Heart right ventricle (tissue), 16 donors: Measurements from ENCODE around the gene LRIG1. TPM values are rescaled to one million over a fixed set of nuclear protein-coding genes. Genes with fewer than 3 reads are reported as not detected.

ENCODE experiments used
- ATAC-seq, 8 donors: fragments of 200-7000 bp; cut with Tn5 transposase; one replicate each; pipeline ENCODE4 v1.9.1; 2020; ENCODE audit warnings: mild to moderate bottlenecking in 8 of 8, moderate library complexity in 8 of 8, moderate number of reproducible peaks in 1 of 8
- DNase-seq, 2 donors: peaks; one replicate each; pipeline ENCODE4 v3.0.0-alpha.2; 2020
- H3K27ac ChIP-seq, 10 donors: fragments of 200-600 bp; sonication (generic) in 2 of 10; one replicate each; pipeline versions ENCODE4 v1.5.0 to v1.8.0; 2020 to 2022; ENCODE audit warnings: mild to moderate bottlenecking in 3 of 10
- H3K27me3 ChIP-seq, 7 donors: fragments of 200-600 bp; one replicate each; pipeline ENCODE4 v1.8.0; 2021 to 2022; ENCODE audit warnings: mild to moderate bottlenecking in 2 of 7
- H3K36me3 ChIP-seq, 9 donors: fragments of 200-600 bp; sonication (generic) in 1 of 9; one replicate each; pipeline versions ENCODE4 v1.5.0 to v1.8.0; 2020 to 2022; ENCODE audit warnings: mild to moderate bottlenecking in 2 of 9
- H3K4me1 ChIP-seq, 9 donors: fragments of 200-600 bp; sonication (generic) in 1 of 9; one replicate each; pipeline versions ENCODE4 v1.5.0 to v1.8.0; 2020 to 2022; ENCODE audit warnings: mild to moderate bottlenecking in 4 of 9
- H3K4me3 ChIP-seq, 10 donors: fragments of 200-600 bp; sonication (generic) in 2 of 10; one replicate each; pipeline versions ENCODE4 v1.5.0 to v1.8.0; 2020 to 2022; ENCODE audit warnings: mild to moderate bottlenecking in 7 of 10, moderate library complexity in 2 of 10
- H3K9me3 ChIP-seq, 11 donors: fragments of 200-600 bp in 10 of 11; sonication (generic) in 2 of 11; one replicate each; pipeline versions ENCODE4 v1.5.0 to v1.8.0; 2013 to 2022; ENCODE audit warnings: mild to moderate bottlenecking in 2 of 11, control low read depth in 1 of 11, moderate library complexity in 1 of 11
- WGBS, 2 donors: extraction: QIAGEN DNeasy Blood & Tissue Kit; methylation state at CpG; one replicate each; pipeline ENCODE4 v1.1.7; 2013; ENCODE audit warnings: inconsistent platforms in 1 of 2; 5-methylcytosine and 5-hydroxymethylcytosine counted together
- intact Hi-C, 10 donors: fragments of 100-400 bp; cut with DNase I; formaldehyde crosslinking; loops; one replicate each; pipeline versions ENCODE4 v1.11.1 to v1.14.2; 2022
- polyA plus RNA-seq, 2 donors: library from polyadenylated mRNA; stranded (reverse); fragments of 200-250 nt; gene quantifications; one replicate each; pipeline ENCODE4 v1.2.3, GENCODE V29; 2013
- total RNA-seq, 10 donors: library from RNA; stranded (reverse); fragmentation: NEBNext Ultra II Directional in 3 of 10; extraction: Animal tissue kit (Norgen Biotek cat#: 25700) in 3 of 10; gene quantifications; one replicate each; pipeline versions ENCODE4 v1.2.1 to v1.2.4, GENCODE V29; 2021 to 2023
- TF ChIP-seq, protein P1 (sequence below), 9 donors: fragments of 200-600 bp; sonication (generic) in 2 of 9; IDR thresholded peaks; one replicate each; pipeline versions ENCODE4 v1.5.0 to v1.8.0; 2021 to 2022; ENCODE audit warnings: antibody characterized with exemption in 9 of 9, mild to moderate bottlenecking in 5 of 9, moderate library complexity in 1 of 9
- donor health status: Arrhythmogenic right ventricular cardiomyopathy.
- donor health status: ischemic (EF 13 %, LVEDD 7.1; RV severe dilation, severe dysfunction).
- donor health status: healthy with polysubstance abuse.
- donor health status: DM: no; HTN: yes; CAD: no.
- donor health status: DM: no; HTN: no; CAD: no.
- donor health status: ischemic (EF 25% LVEDD 6.9; RV normal size, moderate dysfunction).
- donor health status: ischemic (EF 25% LVEDD 5.7; RV mildly dilated, moderate dysfunction).
- donor health status: healthy.
- donor health status: DM: yes; HTN: yes; CAD: no.
- donor health status: Ischemic cardiomyopathy.
- donor health status: ischemic (EF 35%, LVEDD 5.7; RV mildly dilated, moderate dysfunction).
- donor health status: nonischemic (EF 11% LVEDD 7.7; RV severe dilation, severe dysfunction).
- donor health status: DM: yes; HTN: yes; CAD: no.
- donor health status: PGD.
- donor health status: ischemic (EF 29% LVEDD 5.4; RV normal size, mild dysfunction).
- donor health status: nonischemic (EF 23%, LVEDD 6.1; RV moderate dilation, normal function).

LRIG1 gene
- total and polyA plus RNA-seq, 12 donors = 23.8 to 109 (median 94.2) TPM

DNA sequence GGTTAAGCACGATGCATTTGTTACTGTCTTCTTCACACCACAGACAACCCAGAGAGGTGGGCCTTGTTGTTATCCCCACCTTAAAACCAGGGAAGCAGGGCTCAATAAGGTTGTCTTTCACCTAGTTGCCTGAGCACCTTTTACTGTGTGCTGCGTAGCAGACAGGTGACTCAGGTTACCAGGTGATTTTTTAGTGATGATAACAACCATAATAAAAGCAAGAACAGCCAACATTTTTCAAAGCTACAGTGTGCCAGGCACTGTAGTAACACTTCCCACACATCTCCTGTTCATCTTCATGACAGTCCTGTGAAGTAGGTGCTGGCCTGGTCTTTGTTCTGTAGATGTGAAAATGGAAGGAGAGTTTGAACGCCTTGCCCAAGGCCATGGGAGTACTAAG lies 147.8 kb downstream of the LRIG1 start:
- no peak overlapping the region for H3K4me3 ChIP-seq
- H3K4me1 ChIP-seq = peaks cover 0 to 44% (median 14%) of the 10 kb centered on the region in 9 donors
- peak overlapping the region in 1 of 10 donors; percentile 15 for H3K27ac ChIP-seq
- no peaks in the 10 kb centered on the region for H3K9me3 ChIP-seq
- intact Hi-C loops = no loop called here
- 98% methylated on average over 3 of the region's 3 CpGs for WGBS, 2 donors
- DNase-seq = no peak
- TF ChIP-seq, protein P1, sequence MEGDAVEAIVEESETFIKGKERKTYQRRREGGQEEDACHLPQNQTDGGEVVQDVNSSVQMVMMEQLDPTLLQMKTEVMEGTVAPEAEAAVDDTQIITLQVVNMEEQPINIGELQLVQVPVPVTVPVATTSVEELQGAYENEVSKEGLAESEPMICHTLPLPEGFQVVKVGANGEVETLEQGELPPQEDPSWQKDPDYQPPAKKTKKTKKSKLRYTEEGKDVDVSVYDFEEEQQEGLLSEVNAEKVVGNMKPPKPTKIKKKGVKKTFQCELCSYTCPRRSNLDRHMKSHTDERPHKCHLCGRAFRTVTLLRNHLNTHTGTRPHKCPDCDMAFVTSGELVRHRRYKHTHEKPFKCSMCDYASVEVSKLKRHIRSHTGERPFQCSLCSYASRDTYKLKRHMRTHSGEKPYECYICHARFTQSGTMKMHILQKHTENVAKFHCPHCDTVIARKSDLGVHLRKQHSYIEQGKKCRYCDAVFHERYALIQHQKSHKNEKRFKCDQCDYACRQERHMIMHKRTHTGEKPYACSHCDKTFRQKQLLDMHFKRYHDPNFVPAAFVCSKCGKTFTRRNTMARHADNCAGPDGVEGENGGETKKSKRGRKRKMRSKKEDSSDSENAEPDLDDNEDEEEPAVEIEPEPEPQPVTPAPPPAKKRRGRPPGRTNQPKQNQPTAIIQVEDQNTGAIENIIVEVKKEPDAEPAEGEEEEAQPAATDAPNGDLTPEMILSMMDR (IDR thresholded peaks at IDR 0.05) = no peak
- no peaks in the 10 kb centered on the region for H3K36me3 ChIP-seq
- no peak for ATAC-seq
- H3K27me3 ChIP-seq = no peaks in the 10 kb centered on the region

DNA sequence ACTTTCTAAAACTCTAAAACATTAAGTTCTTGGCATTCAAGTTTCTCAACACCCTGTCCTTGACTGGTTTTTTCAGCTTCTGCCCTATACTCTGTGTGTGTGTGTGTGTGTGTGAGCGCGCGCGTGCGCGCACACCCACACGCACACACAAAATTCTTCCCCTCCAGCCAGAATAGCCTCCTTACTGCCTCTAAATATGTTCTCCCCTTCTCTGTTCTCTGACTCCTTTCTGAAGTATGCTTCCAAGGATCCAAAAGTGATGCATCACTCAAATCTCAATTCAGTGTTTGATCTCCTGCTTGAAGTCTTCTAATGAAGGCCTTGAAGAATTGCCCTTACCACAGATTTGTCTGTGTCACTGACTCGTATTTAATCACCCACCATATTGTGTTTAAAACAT lies 150.2 kb downstream of the LRIG1 start:
- Histone ChIP-seq H3K4me1 (peaks cover 0 to 37% (median 14%) of the 10 kb centered on the region in 9 donors), H3K4me3 (no peak overlapping the region), H3K9me3 (peaks cover 0 to 8% (median 0%) of the 10 kb centered on the region in 11 donors), H3K36me3 (peaks cover 0 to 10% (median 0%) of the 10 kb centered on the region in 9 donors), H3K27ac (no peak overlapping the region), H3K27me3 (no peaks in the 10 kb centered on the region)
- DNase-seq (no peak), ATAC-seq (no peak)
- TF ChIP-seq, protein P1 (IDR thresholded peaks at IDR 0.05) = no peak
- intact Hi-C loops = no loop called here
- 92 to 97% methylated on average over 8 of the region's 8 CpGs for WGBS, 2 donors

DNA sequence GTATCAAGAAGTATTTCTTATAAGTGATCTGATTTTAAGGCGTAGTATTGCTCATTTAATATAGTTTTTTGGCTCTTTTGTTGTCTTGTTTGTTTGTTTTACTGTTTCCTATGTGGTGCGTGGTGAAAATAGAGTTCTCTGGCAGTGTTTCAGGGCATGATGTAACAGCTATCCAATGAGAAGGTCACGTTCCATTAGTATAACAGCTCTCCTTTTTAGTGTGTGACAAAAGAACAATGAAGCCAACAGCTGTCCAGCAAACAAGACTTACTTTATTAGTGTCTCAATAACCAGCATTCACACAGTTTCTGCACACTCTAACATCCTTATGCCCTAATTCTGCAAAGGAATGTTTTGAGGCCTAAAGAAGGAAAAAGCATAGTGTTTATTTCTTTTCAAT lies 152.1 kb downstream of the LRIG1 start:
- intact Hi-C loops = no loop called here
- 30 to 37% methylated on average over 3 of the region's 3 CpGs for WGBS, 2 donors
- DNase-seq (peak in 1 of 2 donors; percentile 53), ATAC-seq (peak; percentile 45 to 89 (median 70))
- TF ChIP-seq, protein P1 (IDR thresholded peaks at IDR 0.05) = no peak
- Histone ChIP-seq H3K36me3 (peaks cover 0 to 10% (median 0%) of the 10 kb centered on the region in 9 donors), H3K27ac (peak overlapping the region in 4 of 10 donors; percentile 18 to 56 (median 44)), H3K4me1 (peaks cover 0 to 30% (median 16%) of the 10 kb centered on the region in 9 donors), H3K4me3 (no peak overlapping the region), H3K9me3 (peaks cover 0 to 8% (median 0%) of the 10 kb centered on the region in 11 donors), H3K27me3 (no peaks in the 10 kb centered on the region)

DNA sequence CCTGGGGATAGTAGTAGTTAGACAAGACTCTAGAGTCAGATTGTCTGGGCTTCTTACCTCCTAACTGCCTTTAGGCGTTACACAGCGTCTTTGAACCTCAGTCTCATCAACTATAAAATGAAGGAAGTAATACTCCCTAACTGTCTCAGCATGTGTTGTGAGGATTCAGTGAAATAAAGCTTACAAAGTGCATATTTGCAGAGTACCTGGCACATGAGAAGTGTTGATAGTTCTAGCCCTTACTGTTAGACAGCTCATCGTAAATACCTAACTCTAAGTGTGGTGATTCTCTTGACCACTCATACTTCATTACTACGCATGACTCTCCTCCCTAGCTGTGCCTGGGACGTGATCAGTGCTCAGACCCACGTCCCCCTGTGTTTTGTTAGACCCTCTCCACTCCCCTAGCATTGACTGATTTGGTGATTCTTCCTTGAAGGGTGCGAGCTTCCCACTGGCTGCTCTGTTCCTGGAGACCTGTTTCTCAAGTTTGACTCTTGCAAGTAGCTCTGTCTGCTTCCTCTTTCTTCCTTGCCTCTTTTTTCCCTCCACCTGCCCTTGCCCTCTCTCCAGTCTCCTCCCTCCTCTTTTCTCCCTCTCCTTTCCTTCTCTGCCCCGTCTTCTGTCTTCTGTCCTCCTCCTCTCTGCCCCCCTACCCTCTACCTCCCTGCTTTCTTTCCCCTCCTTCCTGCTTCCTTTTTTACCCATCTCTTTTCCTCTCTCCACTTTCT lies 155.8 kb downstream of the LRIG1 start:
- Histone ChIP-seq H3K36me3 (peaks cover 0 to 10% (median 0%) of the 10 kb centered on the region in 9 donors), H3K9me3 (peaks cover 0 to 16% (median 0%) of the 10 kb centered on the region in 11 donors), H3K27ac (peak overlapping the region in 1 of 10 donors; percentile 34), H3K4me3 (no peak overlapping the region), H3K27me3 (no peaks in the 10 kb centered on the region), H3K4me1 (peaks cover 0 to 19% (median 14%) of the 10 kb centered on the region in 9 donors)
- ATAC-seq (peak in 1 of 8 donors; percentile 13), DNase-seq (no peak)
- TF ChIP-seq, protein P1 (IDR thresholded peaks at IDR 0.05) = no peak
- 88 to 90% methylated on average over 8 of the region's 8 CpGs for WGBS, 2 donors
- intact Hi-C loops = no loop called here
